Esophagus muscularis mucosa (tissue), 3 donors: ENCODE data around the gene FAM89B.

Experiments
- POLR2A ChIP-seq: fragments of 450-650 bp; IDR thresholded peaks from one replicate; pipeline ENCODE4 v1.6.1; 2017; ENCODE audit warnings: antibody characterized with exemption, moderate library complexity, mild to moderate bottlenecking, low read depth
- POLR2AphosphoS5 ChIP-seq, 2 donors: sonication (generic); formaldehyde crosslinking; IDR thresholded peaks; one replicate each; pipeline ENCODE4 v1.6.1; 2017; ENCODE audit warnings: antibody characterized with exemption in 2 of 2
- TF ChIP-seq, protein P1 (sequence below), 3 experiments: fragments of 200-600 bp in 2 of 3; fragments of 450-650 bp in 1 of 3; sonication (generic) in 2 of 3; IDR thresholded peaks; one replicate each; pipeline ENCODE4 v1.5.1; 2017 to 2019; ENCODE audit warnings: antibody characterized with exemption in 3 of 3, mild to moderate bottlenecking in 2 of 3, moderate library complexity in 1 of 3

DNA sequence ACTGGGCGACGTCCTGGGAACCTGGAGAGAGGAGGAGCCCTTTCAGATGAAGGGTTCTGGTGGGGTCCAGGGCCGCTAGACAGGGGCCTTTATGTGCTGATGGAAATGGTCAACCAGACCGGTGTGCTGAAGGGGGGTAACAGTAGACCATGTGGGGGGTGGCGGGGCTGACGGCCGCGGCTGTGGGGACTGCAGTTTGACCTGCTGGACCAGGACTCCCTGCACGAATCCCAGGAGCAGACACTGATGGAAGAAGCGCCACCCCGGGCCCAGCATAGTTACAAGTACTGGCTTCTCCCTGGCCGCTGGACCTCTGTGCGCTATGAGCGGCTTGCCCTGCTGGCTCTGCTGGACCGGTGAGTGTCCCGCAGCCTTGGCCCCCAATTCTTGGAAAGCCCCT is 49.7 kb downstream of the FAM89B start:
- TF ChIP-seq, protein P1, sequence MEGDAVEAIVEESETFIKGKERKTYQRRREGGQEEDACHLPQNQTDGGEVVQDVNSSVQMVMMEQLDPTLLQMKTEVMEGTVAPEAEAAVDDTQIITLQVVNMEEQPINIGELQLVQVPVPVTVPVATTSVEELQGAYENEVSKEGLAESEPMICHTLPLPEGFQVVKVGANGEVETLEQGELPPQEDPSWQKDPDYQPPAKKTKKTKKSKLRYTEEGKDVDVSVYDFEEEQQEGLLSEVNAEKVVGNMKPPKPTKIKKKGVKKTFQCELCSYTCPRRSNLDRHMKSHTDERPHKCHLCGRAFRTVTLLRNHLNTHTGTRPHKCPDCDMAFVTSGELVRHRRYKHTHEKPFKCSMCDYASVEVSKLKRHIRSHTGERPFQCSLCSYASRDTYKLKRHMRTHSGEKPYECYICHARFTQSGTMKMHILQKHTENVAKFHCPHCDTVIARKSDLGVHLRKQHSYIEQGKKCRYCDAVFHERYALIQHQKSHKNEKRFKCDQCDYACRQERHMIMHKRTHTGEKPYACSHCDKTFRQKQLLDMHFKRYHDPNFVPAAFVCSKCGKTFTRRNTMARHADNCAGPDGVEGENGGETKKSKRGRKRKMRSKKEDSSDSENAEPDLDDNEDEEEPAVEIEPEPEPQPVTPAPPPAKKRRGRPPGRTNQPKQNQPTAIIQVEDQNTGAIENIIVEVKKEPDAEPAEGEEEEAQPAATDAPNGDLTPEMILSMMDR (IDR thresholded peaks at IDR 0.05) = no peak
- TF ChIP-seq POLR2A (no peak), POLR2AphosphoS5 (IDR thresholded peaks at IDR 0.05) (no peak)
